WTC11 (cell line): ENCODE data around the gene COBL. TPM values are rescaled to one million over a fixed set of nuclear protein-coding genes. Genes with fewer than 3 reads are reported as not detected.

ENCODE experiments used
- ATAC-seq: fragments of 200-7000 bp; cut with Tn5 transposase; 2 replicates; pipeline ENCODE4 v1.10.0; 2021; ENCODE audit warnings: mild to moderate bottlenecking, moderate library complexity
- CTCF ChIA-PET: fragments of 300-600 bp; sonication (Branson Sonifier 250); formaldehyde crosslinking; loops from one replicate; lab custom pipeline; 2021; ENCODE audit warnings: antibody characterized with exemption; lab: Charles Lee
- POLR2A ChIA-PET: fragments of 350-600 bp; sonication (Branson Sonifier 250); formaldehyde crosslinking; loops from one replicate; lab custom pipeline; 2021; ENCODE audit warnings: antibody characterized with exemption; lab: Charles Lee
- DNase-seq: peaks from one replicate; pipeline ENCODE4 v3.0.0; 2021; ENCODE audit warnings: low spot score
- H3K27ac Mint-ChIP-seq: 2 replicates; pipeline ENCODE4 v1.8.0; 2021; ENCODE audit warnings: mixed read lengths
- H3K27me3 Mint-ChIP-seq: 2 replicates; pipeline ENCODE4 v1.8.0; 2021; ENCODE audit warnings: low read depth, mild to moderate bottlenecking, moderate library complexity, mixed read lengths
- H3K36me3 Mint-ChIP-seq: 2 replicates; pipeline ENCODE4 v1.8.0; 2021; ENCODE audit warnings: mixed read lengths
- H3K4me1 Mint-ChIP-seq: 2 replicates; pipeline ENCODE4 v1.8.0; 2022; ENCODE audit warnings: mixed read lengths
- H3K4me3 Mint-ChIP-seq: 2 replicates; pipeline ENCODE4 v1.8.0; 2021; ENCODE audit warnings: mild to moderate bottlenecking, moderate library complexity, mixed read lengths
- H3K9me3 Mint-ChIP-seq: 2 replicates; pipeline ENCODE4 v1.8.0; 2021; ENCODE audit warnings: mixed read lengths
- CREB1 ChIP-seq: sonication (generic); formaldehyde crosslinking; IDR thresholded peaks from 2 replicates; pipeline ENCODE4 v1.8.0; 2023; ENCODE audit warnings: mild to moderate bottlenecking, missing genetic modification reagents
- CREM ChIP-seq: sonication (generic); formaldehyde crosslinking; IDR thresholded peaks from 2 replicates; pipeline ENCODE4 v1.8.1; 2022; ENCODE audit warnings: mild to moderate bottlenecking, missing genetic modification reagents, moderate library complexity
- ELF4 ChIP-seq: sonication (generic); formaldehyde crosslinking; IDR thresholded peaks from 2 replicates; pipeline ENCODE4 v1.8.1; 2022; ENCODE audit warnings: low read depth, mild to moderate bottlenecking, moderate library complexity, missing genetic modification reagents
- EMX1 ChIP-seq: fragments of 250-450 bp; sonication (Bioruptor Pico); IDR thresholded peaks from 2 replicates; pipeline ENCODE4 v1.8.0; 2021; ENCODE audit warnings: mild to moderate bottlenecking
- ETV6 ChIP-seq: sonication (generic); formaldehyde crosslinking; IDR thresholded peaks from 2 replicates; pipeline ENCODE4 v1.8.1; 2022; ENCODE audit warnings: mild to moderate bottlenecking, missing genetic modification reagents
- FOXJ3 ChIP-seq: sonication (generic); formaldehyde crosslinking; IDR thresholded peaks from 2 replicates; pipeline ENCODE4 v1.9.0; 2021; ENCODE audit warnings: missing genetic modification reagents, mild to moderate bottlenecking, borderline replicate concordance
- FOXK1 ChIP-seq: sonication (generic); formaldehyde crosslinking; IDR thresholded peaks from 2 replicates; pipeline ENCODE4 v1.8.0; 2022; ENCODE audit warnings: mild to moderate bottlenecking, moderate library complexity, missing genetic modification reagents
- FOXP1 ChIP-seq: sonication (generic); formaldehyde crosslinking; IDR thresholded peaks from 2 replicates; pipeline ENCODE4 v1.8.0; 2022; ENCODE audit warnings: missing genetic modification reagents, mild to moderate bottlenecking, moderate library complexity, borderline replicate concordance
- HMGA2 ChIP-seq: fragments of 250-450 bp; sonication (Bioruptor Pico); IDR thresholded peaks from 2 replicates; pipeline ENCODE4 v1.4.0; 2021; ENCODE audit warnings: mild to moderate bottlenecking, moderate library complexity
- KAT7 ChIP-seq: sonication (generic); formaldehyde crosslinking; IDR thresholded peaks from 2 replicates; pipeline ENCODE4 v1.8.1; 2023; ENCODE audit warnings: missing genetic modification reagents, mild to moderate bottlenecking, borderline replicate concordance
- MYBL2 ChIP-seq: sonication (generic); formaldehyde crosslinking; IDR thresholded peaks from 2 replicates; pipeline ENCODE4 v1.8.1; 2023; ENCODE audit warnings: mild to moderate bottlenecking, moderate library complexity, missing genetic modification reagents
- OVOL2 ChIP-seq: fragments of 250-450 bp; sonication (Bioruptor Pico); IDR thresholded peaks from 2 replicates; pipeline ENCODE4 v1.9.0; 2021; ENCODE audit warnings: mild to moderate bottlenecking, borderline replicate concordance
- SP1 ChIP-seq: sonication (generic); formaldehyde crosslinking; conservative IDR thresholded peaks from 2 replicates; pipeline ENCODE4 v1.8.1; 2022; ENCODE audit warnings: missing genetic modification reagents
- TCF7 ChIP-seq: sonication (generic); formaldehyde crosslinking; IDR thresholded peaks from 2 replicates; pipeline ENCODE4 v1.8.0; 2022; ENCODE audit warnings: mild to moderate bottlenecking, low read depth, missing genetic modification reagents, moderate library complexity
- ZNF138 ChIP-seq: sonication (generic); formaldehyde crosslinking; conservative IDR thresholded peaks from 2 replicates; pipeline ENCODE4 v1.8.1; 2022; ENCODE audit warnings: mild to moderate bottlenecking, moderate library complexity, missing genetic modification reagents
- ZNF396 ChIP-seq: fragments of 250-450 bp; sonication (Bioruptor Pico); IDR thresholded peaks from 2 replicates; pipeline ENCODE4 v1.8.0; 2021; ENCODE audit warnings: mild to moderate bottlenecking, moderate library complexity, borderline replicate concordance
- ZNF416 ChIP-seq: fragments of 250-450 bp; sonication (Bioruptor Pico); IDR thresholded peaks from 2 replicates; pipeline ENCODE4 v1.9.0; 2021; ENCODE audit warnings: mild to moderate bottlenecking, inconsistent platforms
- ZNF423 ChIP-seq: fragments of 250-450 bp; sonication (Bioruptor Pico); IDR thresholded peaks from 2 replicates; pipeline ENCODE4 v2.1.2; 2022; ENCODE audit warnings: mild to moderate bottlenecking, moderate library complexity
- total RNA-seq: library from RNA; stranded (reverse); gene quantifications from 3 replicates; pipeline ENCODE4 v1.2.3, GENCODE V29; 2021
- TF ChIP-seq, protein P1 (sequence below): sonication (generic); formaldehyde crosslinking; IDR thresholded peaks from 2 replicates; pipeline ENCODE4 v1.8.0; 2022; ENCODE audit warnings: mild to moderate bottlenecking, missing genetic modification reagents
- TF ChIP-seq, protein P2 (sequence below): sonication (generic); formaldehyde crosslinking; IDR thresholded peaks from 2 replicates; pipeline ENCODE4 v1.8.0; 2023; ENCODE audit warnings: mild to moderate bottlenecking, missing genetic modification reagents
- TF ChIP-seq, protein P3 (sequence below): fragments of 250-450 bp; sonication (Bioruptor Pico); IDR thresholded peaks from 2 replicates; pipeline ENCODE4 v1.9.0; 2021; ENCODE audit warnings: mild to moderate bottlenecking
- TF ChIP-seq, protein P4 (sequence below): sonication (generic); formaldehyde crosslinking; IDR thresholded peaks from 2 replicates; pipeline ENCODE4 v1.8.0; 2023; ENCODE audit warnings: missing genetic modification reagents, mild to moderate bottlenecking, borderline replicate concordance

COBL gene
- total RNA-seq, 1 experiment from 2014 or later = 36.5 TPM

DNA sequence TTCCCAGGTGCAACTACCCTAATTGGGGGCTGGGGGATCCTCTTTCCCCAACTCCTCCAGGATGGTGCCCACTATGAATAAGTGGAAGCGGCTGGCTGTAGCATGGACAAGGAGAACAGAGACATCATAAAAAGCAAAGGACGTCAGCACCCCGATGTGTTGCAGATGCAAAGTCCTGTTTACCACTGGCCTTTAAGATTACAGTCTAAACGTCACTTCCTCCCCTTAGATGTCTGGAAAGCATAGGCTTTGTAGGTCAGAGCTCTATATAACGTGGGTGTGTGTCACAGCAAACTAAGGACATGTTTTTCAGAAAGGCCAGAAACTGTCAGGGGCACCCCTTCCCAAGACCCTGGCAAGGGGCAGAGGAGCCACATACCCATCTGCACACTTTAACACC, 7.9 kb downstream of the COBL start (continued):
- no peak for TF ChIP-seq ZNF416
- TF ChIP-seq, protein P1, sequence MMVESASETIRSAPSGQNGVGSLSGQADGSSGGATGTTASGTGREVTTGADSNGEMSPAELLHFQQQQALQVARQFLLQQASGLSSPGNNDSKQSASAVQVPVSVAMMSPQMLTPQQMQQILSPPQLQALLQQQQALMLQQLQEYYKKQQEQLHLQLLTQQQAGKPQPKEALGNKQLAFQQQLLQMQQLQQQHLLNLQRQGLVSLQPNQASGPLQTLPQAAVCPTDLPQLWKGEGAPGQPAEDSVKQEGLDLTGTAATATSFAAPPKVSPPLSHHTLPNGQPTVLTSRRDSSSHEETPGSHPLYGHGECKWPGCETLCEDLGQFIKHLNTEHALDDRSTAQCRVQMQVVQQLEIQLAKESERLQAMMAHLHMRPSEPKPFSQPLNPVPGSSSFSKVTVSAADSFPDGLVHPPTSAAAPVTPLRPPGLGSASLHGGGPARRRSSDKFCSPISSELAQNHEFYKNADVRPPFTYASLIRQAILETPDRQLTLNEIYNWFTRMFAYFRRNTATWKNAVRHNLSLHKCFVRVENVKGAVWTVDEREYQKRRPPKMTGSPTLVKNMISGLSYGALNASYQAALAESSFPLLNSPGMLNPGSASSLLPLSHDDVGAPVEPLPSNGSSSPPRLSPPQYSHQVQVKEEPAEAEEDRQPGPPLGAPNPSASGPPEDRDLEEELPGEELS = no peak
- TF ChIP-seq, all 79 proteins: peak for 0

DNA sequence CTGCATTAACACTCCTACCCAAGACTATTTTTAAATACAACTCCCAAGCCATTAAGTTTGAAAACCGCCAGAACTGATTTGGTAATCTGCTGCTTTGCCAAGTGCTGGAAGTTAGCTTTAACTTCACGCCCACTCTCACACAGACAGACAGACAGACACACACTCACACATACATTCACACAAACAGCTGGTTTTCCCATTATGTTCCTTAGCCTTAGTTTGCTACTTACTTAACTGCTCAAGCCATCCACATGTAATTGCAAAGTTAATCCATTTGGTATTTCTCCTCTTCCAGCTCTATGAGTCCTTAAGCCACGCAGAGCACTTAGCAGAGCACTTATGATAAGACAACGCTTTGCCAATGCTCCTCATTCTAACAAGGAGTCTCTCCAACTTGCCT, 8.3 kb downstream of the COBL start:
- peak overlapping the region; percentile 57 for H3K27ac Mint-ChIP-seq
- H3K4me3 Mint-ChIP-seq = no peak overlapping the region
- no peaks in the 10 kb centered on the region for H3K27me3 Mint-ChIP-seq
- no peaks in the 10 kb centered on the region for H3K36me3 Mint-ChIP-seq
- no peak for ATAC-seq
- no peak for TF ChIP-seq CREB1 (CRISPR knock-in tag)
- no peak for TF ChIP-seq EMX1 (CRISPR knock-in tag)
- no peak for TF ChIP-seq ELF4 (CRISPR knock-in tag)
- TF ChIP-seq, protein P2, sequence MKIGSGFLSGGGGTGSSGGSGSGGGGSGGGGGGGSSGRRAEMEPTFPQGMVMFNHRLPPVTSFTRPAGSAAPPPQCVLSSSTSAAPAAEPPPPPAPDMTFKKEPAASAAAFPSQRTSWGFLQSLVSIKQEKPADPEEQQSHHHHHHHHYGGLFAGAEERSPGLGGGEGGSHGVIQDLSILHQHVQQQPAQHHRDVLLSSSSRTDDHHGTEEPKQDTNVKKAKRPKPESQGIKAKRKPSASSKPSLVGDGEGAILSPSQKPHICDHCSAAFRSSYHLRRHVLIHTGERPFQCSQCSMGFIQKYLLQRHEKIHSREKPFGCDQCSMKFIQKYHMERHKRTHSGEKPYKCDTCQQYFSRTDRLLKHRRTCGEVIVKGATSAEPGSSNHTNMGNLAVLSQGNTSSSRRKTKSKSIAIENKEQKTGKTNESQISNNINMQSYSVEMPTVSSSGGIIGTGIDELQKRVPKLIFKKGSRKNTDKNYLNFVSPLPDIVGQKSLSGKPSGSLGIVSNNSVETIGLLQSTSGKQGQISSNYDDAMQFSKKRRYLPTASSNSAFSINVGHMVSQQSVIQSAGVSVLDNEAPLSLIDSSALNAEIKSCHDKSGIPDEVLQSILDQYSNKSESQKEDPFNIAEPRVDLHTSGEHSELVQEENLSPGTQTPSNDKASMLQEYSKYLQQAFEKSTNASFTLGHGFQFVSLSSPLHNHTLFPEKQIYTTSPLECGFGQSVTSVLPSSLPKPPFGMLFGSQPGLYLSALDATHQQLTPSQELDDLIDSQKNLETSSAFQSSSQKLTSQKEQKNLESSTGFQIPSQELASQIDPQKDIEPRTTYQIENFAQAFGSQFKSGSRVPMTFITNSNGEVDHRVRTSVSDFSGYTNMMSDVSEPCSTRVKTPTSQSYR (CRISPR knock-in tag) = no peak
- no peak for TF ChIP-seq FOXJ3 (CRISPR knock-in tag)
- TF ChIP-seq ETV6 (CRISPR knock-in tag) = no peak
- TF ChIP-seq, protein P3, sequence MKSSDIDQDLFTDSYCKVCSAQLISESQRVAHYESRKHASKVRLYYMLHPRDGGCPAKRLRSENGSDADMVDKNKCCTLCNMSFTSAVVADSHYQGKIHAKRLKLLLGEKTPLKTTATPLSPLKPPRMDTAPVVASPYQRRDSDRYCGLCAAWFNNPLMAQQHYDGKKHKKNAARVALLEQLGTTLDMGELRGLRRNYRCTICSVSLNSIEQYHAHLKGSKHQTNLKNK (CRISPR knock-in tag) = no peak
- no peak for TF ChIP-seq OVOL2 (CRISPR knock-in tag)
- TF ChIP-seq, protein P1 = no peak
- no peak for TF ChIP-seq TCF7 (CRISPR knock-in tag)
- TF ChIP-seq SP1 (CRISPR knock-in tag) = no peak
- TF ChIP-seq CREM (CRISPR knock-in tag) = no peak
- TF ChIP-seq KAT7 = no peak
- no peak for TF ChIP-seq FOXP1 (CRISPR knock-in tag)
- TF ChIP-seq FOXK1 (CRISPR knock-in tag) = no peak
- TF ChIP-seq, all 79 proteins: peak for 0
- ChIA-PET POLR2A (no interaction called here), CTCF (interaction anchor here (1.1 to 3.7 kb wide), 9 partner anchors 18 to 147 kb away, joined by 4 to 37 read pairs (median 6); no protein-coding TSS in a partner anchor)
- H3K4me1 Mint-ChIP-seq = peaks cover 70% of the 10 kb centered on the region
- DNase-seq = no peak
- no peaks in the 10 kb centered on the region for H3K9me3 Mint-ChIP-seq

DNA sequence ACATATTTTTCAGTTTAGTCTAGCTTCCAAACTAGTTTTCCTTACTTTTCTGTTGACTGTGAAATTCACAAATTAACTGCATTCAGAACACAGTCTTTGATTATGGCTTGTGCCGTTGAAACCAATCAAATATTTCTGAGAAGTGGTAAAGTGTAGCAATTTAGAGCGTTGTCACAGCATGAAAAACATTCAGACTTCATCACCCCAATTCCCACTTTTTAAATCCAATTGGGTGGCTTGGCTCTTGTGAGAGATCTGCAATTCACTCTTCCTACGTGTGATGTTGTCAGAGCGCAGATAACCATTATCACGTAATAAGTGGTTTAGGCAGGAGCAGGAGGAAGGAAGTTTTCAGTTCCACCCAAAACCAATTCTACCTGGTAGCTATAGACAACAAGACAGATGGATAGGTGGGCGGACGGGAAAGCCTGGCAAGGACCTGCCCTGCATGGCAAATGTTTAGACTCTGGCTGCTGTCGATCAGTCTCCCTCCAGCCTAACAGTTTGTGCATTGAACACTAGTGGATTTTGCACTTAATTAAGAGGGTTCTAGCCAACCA, 8.9 kb downstream of the COBL start:
- peaks cover 76% of the 10 kb centered on the region for H3K4me1 Mint-ChIP-seq
- H3K36me3 Mint-ChIP-seq = no peaks in the 10 kb centered on the region
- no peak overlapping the region for H3K4me3 Mint-ChIP-seq
- POLR2A ChIA-PET = no interaction called here
- DNase-seq (no peak), ATAC-seq (no peak)
- H3K27me3 Mint-ChIP-seq = no peaks in the 10 kb centered on the region
- no peaks in the 10 kb centered on the region for H3K9me3 Mint-ChIP-seq
- H3K27ac Mint-ChIP-seq = peak overlapping the region; percentile 38
- CTCF ChIA-PET = interaction anchor here (1.1 to 3.7 kb wide), 3 partner anchors 47 to 120 kb away, joined by 4 to 19 read pairs (median 6); no protein-coding TSS in a partner anchor
- TF ChIP-seq ZNF396 (CRISPR knock-in tag) (no peak), HMGA2 (CRISPR knock-in tag) (no peak), ZNF138 (CRISPR knock-in tag) (no peak), MYBL2 (CRISPR knock-in tag) (no peak), ZNF423 (no peak)
- TF ChIP-seq, protein P4, sequence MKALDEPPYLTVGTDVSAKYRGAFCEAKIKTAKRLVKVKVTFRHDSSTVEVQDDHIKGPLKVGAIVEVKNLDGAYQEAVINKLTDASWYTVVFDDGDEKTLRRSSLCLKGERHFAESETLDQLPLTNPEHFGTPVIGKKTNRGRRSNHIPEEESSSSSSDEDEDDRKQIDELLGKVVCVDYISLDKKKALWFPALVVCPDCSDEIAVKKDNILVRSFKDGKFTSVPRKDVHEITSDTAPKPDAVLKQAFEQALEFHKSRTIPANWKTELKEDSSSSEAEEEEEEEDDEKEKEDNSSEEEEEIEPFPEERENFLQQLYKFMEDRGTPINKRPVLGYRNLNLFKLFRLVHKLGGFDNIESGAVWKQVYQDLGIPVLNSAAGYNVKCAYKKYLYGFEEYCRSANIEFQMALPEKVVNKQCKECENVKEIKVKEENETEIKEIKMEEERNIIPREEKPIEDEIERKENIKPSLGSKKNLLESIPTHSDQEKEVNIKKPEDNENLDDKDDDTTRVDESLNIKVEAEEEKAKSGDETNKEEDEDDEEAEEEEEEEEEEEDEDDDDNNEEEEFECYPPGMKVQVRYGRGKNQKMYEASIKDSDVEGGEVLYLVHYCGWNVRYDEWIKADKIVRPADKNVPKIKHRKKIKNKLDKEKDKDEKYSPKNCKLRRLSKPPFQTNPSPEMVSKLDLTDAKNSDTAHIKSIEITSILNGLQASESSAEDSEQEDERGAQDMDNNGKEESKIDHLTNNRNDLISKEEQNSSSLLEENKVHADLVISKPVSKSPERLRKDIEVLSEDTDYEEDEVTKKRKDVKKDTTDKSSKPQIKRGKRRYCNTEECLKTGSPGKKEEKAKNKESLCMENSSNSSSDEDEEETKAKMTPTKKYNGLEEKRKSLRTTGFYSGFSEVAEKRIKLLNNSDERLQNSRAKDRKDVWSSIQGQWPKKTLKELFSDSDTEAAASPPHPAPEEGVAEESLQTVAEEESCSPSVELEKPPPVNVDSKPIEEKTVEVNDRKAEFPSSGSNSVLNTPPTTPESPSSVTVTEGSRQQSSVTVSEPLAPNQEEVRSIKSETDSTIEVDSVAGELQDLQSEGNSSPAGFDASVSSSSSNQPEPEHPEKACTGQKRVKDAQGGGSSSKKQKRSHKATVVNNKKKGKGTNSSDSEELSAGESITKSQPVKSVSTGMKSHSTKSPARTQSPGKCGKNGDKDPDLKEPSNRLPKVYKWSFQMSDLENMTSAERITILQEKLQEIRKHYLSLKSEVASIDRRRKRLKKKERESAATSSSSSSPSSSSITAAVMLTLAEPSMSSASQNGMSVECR = no peak
